ENCODE data around the gene SRGAP3. TPM values are rescaled to one million over a fixed set of nuclear protein-coding genes. Genes with fewer than 3 reads are reported as not detected.
A peak's percentile ranks its signal among the peaks of the same experiment; 100 is the strongest.

The SRGAP3 gene
- total RNA-seq, 1 donor from 2014 or later, result 68.6 TPM

DNA sequence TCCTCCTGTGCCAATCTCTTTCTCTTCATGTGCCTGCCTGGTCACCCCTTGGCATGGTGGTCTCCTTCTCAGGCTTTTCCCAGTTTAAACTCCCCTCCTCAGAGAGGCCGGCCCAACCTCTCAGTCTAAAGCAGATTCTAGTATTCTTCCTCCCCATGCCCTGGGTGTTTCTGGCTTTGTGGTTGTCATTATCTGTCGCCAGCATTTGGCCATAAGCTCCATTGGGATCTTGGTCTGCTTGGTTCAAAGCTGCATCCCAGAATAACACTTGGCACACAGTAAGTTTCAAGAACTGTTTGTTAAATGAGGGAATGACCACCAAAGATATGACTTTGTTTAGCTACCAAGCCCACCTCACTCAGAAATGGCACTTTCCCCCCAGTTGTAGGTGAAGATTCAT, 275.0 kb downstream of the SRGAP3 start:
- TF ChIP-seq CTCF (IDR thresholded peaks at IDR 0.05; ENCODE audit: unreplicated experiment), result no peak
- H3K4me1 Mint-ChIP-seq, result peaks cover 3% of the 10 kb centered on the region

GRCh38 chr3:8972639-8973038, 276.8 kb downstream of the SRGAP3 start:
- Mint-ChIP-seq H3K27me3 (ENCODE audit: low read depth) (peaks cover 1% of the 10 kb centered on the region), H3K27ac (no peak overlapping the region), H3K9me3 (no peaks in the 10 kb centered on the region), H3K4me3 (no peak overlapping the region), H3K4me1 (peaks cover 3% of the 10 kb centered on the region), H3K36me3 (no peaks in the 10 kb centered on the region)
- no peak for TF ChIP-seq CTCF (IDR thresholded peaks at IDR 0.05; ENCODE audit: unreplicated experiment)
- no peak for DNase-seq (ENCODE audit: low spot score in 2 of 2, unreplicated experiment in 2 of 2)

More for the DNA sequence above, 275.0 kb downstream of the SRGAP3 start:
- no peak overlapping the region for H3K27ac Mint-ChIP-seq
- no peak for DNase-seq (ENCODE audit: low spot score in 2 of 2, unreplicated experiment in 2 of 2)
- peaks cover 3% of the 10 kb centered on the region for H3K9me3 Mint-ChIP-seq
- H3K4me3 Mint-ChIP-seq, result no peak overlapping the region
- H3K36me3 Mint-ChIP-seq, result no peaks in the 10 kb centered on the region
- H3K27me3 Mint-ChIP-seq (ENCODE audit: low read depth), result no peaks in the 10 kb centered on the region

DNA sequence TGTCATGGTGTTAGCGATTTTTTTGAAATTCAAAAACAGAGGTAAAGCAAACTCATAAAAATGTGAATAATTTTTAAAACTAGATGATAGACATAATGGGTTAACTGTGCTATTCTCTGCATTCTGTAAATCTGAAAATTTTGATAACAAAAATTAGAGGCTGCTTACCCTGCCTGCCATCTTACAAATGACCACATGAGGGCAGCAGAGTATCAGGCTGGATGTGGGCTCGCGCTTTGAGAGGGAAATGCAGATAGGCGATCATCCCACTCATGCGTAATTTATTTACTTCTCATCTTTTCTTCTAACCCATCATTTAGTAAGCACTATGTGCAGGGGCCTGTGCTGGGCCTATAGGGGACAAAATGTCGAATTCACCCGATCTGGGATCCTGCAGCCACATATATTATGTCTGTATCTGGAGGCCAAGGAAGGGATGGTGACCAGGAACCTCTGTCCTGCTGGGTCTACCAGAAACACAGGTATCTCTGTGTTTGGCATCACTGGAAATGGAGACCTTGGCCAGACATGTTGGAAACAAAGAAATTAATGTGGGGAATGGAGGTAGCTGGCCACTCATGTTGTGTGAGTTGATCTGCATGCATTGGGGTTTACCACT, 278.4 kb downstream of the SRGAP3 start:
- H3K36me3 Mint-ChIP-seq, result no peaks in the 10 kb centered on the region
- H3K4me3 Mint-ChIP-seq, result no peak overlapping the region
- no peak overlapping the region for H3K27ac Mint-ChIP-seq
- H3K9me3 Mint-ChIP-seq, result no peaks in the 10 kb centered on the region
- H3K27me3 Mint-ChIP-seq (ENCODE audit: low read depth), result peaks cover 1% of the 10 kb centered on the region
- H3K4me1 Mint-ChIP-seq, result peaks cover 3% of the 10 kb centered on the region
- peak in 1 of 2 experiments; percentile 84 for DNase-seq (ENCODE audit: low spot score in 2 of 2, unreplicated experiment in 2 of 2)
- TF ChIP-seq CTCF (IDR thresholded peaks at IDR 0.05; ENCODE audit: unreplicated experiment), result peak; percentile 96

- DNase-seq (ENCODE audit: low spot score in 2 of 2, unreplicated experiment in 2 of 2), result no peak
- Mint-ChIP-seq H3K27me3 (ENCODE audit: low read depth) (peaks cover 1% of the 10 kb centered on the region), H3K36me3 (no peaks in the 10 kb centered on the region), H3K9me3 (no peaks in the 10 kb centered on the region), H3K27ac (no peak overlapping the region), H3K4me3 (no peak overlapping the region), H3K4me1 (peaks cover 19% of the 10 kb centered on the region)
- TF ChIP-seq CTCF (IDR thresholded peaks at IDR 0.05; ENCODE audit: unreplicated experiment), result no peak
Observed at GRCh38 chr3:8969241-8969640, 280.2 kb downstream of the SRGAP3 start.

- no peak overlapping the region for H3K4me3 Mint-ChIP-seq
- no peak overlapping the region for H3K27ac Mint-ChIP-seq
- peaks cover 1% of the 10 kb centered on the region for H3K27me3 Mint-ChIP-seq (ENCODE audit: low read depth)
- no peak for TF ChIP-seq CTCF (IDR thresholded peaks at IDR 0.05; ENCODE audit: unreplicated experiment)
- peaks cover 27% of the 10 kb centered on the region for H3K4me1 Mint-ChIP-seq
- no peaks in the 10 kb centered on the region for H3K36me3 Mint-ChIP-seq
- DNase-seq (ENCODE audit: low spot score in 2 of 2, unreplicated experiment in 2 of 2), result no peak
- H3K9me3 Mint-ChIP-seq, result no peaks in the 10 kb centered on the region
Observed at GRCh38 chr3:8968375-8968882, 281.0 kb downstream of the SRGAP3 start.
